ENCODE results near the gene PRICKLE1. TPM values are rescaled to one million over a fixed set of nuclear protein-coding genes. Genes with fewer than 3 reads are reported as not detected.

PRICKLE1 gene
- polyA plus RNA-seq, 4 donors: 48.9 to 60.1 (median 55.8) TPM

- no peak for DNase-seq (ENCODE audit: low read depth in 4 of 4, low spot score in 3 of 4)
These were observed 180.1 kb downstream of the PRICKLE1 start for GRCh38 chr12:42409471-42409870.

- DNase-seq (ENCODE audit: low read depth in 4 of 4, low spot score in 3 of 4): no peak
These were observed 182.2 kb downstream of the PRICKLE1 start for GRCh38 chr12:42407306-42407705.
